Fibroblast of peridontal ligament (primary cell): Measurements from ENCODE around the gene MACF1.

Source experiments
- DNase-seq: peaks from one replicate; pipeline ENCODE4 v3.0.0-alpha.2; 2010; ENCODE audit errors: extremely low read depth

MACF1 gene

GRCh38 chr1:39348278-39348677, 143.8 kb downstream of the MACF1 start:
- DNase-seq: no peak

GRCh38 chr1:39352881-39353280, 148.4 kb downstream of the MACF1 start:
- no peak for DNase-seq

- DNase-seq: no peak
These were observed 150.1 kb downstream of the MACF1 start for GRCh38 chr1:39354572-39354971.

GRCh38 chr1:39358491-39358890, 154.0 kb downstream of the MACF1 start:
- no peak for DNase-seq

GRCh38 chr1:39359028-39359570, 154.6 kb downstream of the MACF1 start:
- no peak for DNase-seq

- DNase-seq: no peak
These were observed 156.2 kb downstream of the MACF1 start for GRCh38 chr1:39360731-39361130.

GRCh38 chr1:39361446-39361845, 157.0 kb downstream of the MACF1 start:
- no peak for DNase-seq

- no peak for DNase-seq
These were observed 158.8 kb downstream of the MACF1 start for GRCh38 chr1:39363267-39363666.

GRCh38 chr1:39368045-39368444, 163.6 kb downstream of the MACF1 start:
- no peak for DNase-seq

- no peak for DNase-seq
These were observed 165.1 kb downstream of the MACF1 start for GRCh38 chr1:39369565-39369964.

GRCh38 chr1:39370602-39371001, 166.1 kb downstream of the MACF1 start:
- peak; percentile 19 for DNase-seq

GRCh38 chr1:39372105-39372504, 167.6 kb downstream of the MACF1 start:
- DNase-seq: no peak

- no peak for DNase-seq
These were observed 172.2 kb downstream of the MACF1 start for GRCh38 chr1:39376656-39377055.

- DNase-seq: no peak
These were observed 173.9 kb downstream of the MACF1 start for GRCh38 chr1:39378377-39378776.

- no peak for DNase-seq
These were observed 174.7 kb downstream of the MACF1 start for GRCh38 chr1:39379187-39379586.

GRCh38 chr1:39380036-39380435, 175.5 kb downstream of the MACF1 start:
- DNase-seq: no peak

GRCh38 chr1:39381839-39382238, 177.3 kb downstream of the MACF1 start:
- peak; percentile 65 for DNase-seq

- no peak for DNase-seq
These were observed 179.8 kb downstream of the MACF1 start for GRCh38 chr1:39384305-39384704.

- DNase-seq: no peak
These were observed 180.8 kb downstream of the MACF1 start for GRCh38 chr1:39385067-39385988.

GRCh38 chr1:39386997-39387396, 182.5 kb downstream of the MACF1 start:
- no peak for DNase-seq

- DNase-seq: peak; percentile 89
These were observed 183.0 kb downstream of the MACF1 start for GRCh38 chr1:39387452-39387851.

- peak; percentile 90 for DNase-seq
These were observed 187.5 kb downstream of the MACF1 start for GRCh38 chr1:39391691-39392679.
